ENCODE results near the gene SCARF2.

DNA sequence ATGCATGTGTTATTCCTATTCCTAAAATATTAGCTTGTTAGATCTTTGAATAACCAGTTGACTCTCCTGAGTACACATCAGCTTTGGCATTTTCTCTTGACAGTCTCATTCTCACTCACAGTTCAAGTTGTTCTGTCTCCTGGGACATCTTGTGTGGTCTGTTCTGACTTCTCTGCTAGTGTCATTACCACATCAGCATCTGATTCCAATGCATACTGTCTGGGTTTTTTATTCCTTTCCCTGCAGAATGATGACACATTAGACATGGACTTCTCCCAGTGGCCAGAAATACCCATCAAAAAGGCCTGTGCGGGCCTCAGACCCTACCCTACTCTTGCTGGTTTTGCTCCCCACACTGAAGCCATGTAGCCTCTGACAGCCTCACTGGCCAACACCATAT lies 41.0 kb downstream of the SCARF2 start:
- TF ChIP-seq, protein P1, sequence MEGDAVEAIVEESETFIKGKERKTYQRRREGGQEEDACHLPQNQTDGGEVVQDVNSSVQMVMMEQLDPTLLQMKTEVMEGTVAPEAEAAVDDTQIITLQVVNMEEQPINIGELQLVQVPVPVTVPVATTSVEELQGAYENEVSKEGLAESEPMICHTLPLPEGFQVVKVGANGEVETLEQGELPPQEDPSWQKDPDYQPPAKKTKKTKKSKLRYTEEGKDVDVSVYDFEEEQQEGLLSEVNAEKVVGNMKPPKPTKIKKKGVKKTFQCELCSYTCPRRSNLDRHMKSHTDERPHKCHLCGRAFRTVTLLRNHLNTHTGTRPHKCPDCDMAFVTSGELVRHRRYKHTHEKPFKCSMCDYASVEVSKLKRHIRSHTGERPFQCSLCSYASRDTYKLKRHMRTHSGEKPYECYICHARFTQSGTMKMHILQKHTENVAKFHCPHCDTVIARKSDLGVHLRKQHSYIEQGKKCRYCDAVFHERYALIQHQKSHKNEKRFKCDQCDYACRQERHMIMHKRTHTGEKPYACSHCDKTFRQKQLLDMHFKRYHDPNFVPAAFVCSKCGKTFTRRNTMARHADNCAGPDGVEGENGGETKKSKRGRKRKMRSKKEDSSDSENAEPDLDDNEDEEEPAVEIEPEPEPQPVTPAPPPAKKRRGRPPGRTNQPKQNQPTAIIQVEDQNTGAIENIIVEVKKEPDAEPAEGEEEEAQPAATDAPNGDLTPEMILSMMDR (conservative IDR thresholded peaks at IDR 0.05): no peak
- no peak for TF ChIP-seq ZFX (IDR thresholded peaks at IDR 0.05)

All from C4-2B (cell line).